ENCODE data around the gene SLC30A7. TPM values are rescaled to one million over a fixed set of nuclear protein-coding genes. Genes with fewer than 3 reads are reported as not detected.

Gene SLC30A7
- total RNA-seq, 1 experiment from 2014 or later: 31.4 TPM

DNA sequence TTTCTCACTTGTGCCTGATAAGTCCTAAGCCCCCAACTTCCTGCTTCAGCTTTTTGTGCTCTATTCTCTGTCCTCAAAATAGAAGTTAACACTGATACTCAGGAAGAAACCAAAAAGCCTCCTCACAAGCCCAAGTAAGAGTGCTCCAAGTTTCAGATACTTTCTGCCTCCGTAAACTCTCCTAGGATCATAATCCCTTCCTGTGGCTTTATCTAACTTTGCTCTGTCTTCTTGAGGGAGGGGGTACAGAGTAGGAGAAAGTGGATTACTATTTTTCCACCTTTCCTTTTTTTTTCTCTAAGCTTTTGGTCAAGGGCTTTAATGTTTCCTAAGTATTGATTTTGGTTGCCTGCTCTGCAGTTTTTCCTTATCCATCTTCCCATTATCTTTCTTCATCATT lies 75.1 kb downstream of the SLC30A7 start:
- H3K36me3 ChIP-seq (ENCODE audit: insufficient read depth, low read length, poor library complexity, severe bottlenecking): peaks cover 4% of the 10 kb centered on the region
- no peaks in the 10 kb centered on the region for H3K27me3 ChIP-seq (replicated peaks; ENCODE audit: insufficient read depth, low read depth, low read length, poor library complexity)
- no peaks in the 10 kb centered on the region for H3K9me3 ChIP-seq (ENCODE audit: low read depth, low read length, poor library complexity, severe bottlenecking)
- POLR2A ChIA-PET (ENCODE audit: low non-redundant PET): no interaction called here
- H3K4me1 ChIP-seq (ENCODE audit: insufficient read depth, low read length, poor library complexity, severe bottlenecking): peaks cover 11% of the 10 kb centered on the region
- no peak for DNase-seq (ENCODE audit: low spot score)
- BruUV-seq (replicated peaks): no TSS peak
- intact Hi-C loops (cut with micrococcal nuclease; ENCODE audit: unreplicated experiment): no loop called here
- CTCF ChIA-PET: no interaction called here
- H3K27ac ChIP-seq (ENCODE audit: low read depth, low read length, poor library complexity, severe bottlenecking): no peak overlapping the region
- no peak for TF ChIP-seq EZH2 (IDR thresholded peaks at IDR 0.05; ENCODE audit: borderline replicate concordance, low read depth, low read length, poor library complexity, severe bottlenecking)
- TF ChIP-seq, protein P1, sequence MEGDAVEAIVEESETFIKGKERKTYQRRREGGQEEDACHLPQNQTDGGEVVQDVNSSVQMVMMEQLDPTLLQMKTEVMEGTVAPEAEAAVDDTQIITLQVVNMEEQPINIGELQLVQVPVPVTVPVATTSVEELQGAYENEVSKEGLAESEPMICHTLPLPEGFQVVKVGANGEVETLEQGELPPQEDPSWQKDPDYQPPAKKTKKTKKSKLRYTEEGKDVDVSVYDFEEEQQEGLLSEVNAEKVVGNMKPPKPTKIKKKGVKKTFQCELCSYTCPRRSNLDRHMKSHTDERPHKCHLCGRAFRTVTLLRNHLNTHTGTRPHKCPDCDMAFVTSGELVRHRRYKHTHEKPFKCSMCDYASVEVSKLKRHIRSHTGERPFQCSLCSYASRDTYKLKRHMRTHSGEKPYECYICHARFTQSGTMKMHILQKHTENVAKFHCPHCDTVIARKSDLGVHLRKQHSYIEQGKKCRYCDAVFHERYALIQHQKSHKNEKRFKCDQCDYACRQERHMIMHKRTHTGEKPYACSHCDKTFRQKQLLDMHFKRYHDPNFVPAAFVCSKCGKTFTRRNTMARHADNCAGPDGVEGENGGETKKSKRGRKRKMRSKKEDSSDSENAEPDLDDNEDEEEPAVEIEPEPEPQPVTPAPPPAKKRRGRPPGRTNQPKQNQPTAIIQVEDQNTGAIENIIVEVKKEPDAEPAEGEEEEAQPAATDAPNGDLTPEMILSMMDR (conservative IDR thresholded peaks at IDR 0.05; ENCODE audit: low read depth, low read length): no peak
- H3K4me3 ChIP-seq (ENCODE audit: low read depth, low read length, poor library complexity, severe bottlenecking): no peak overlapping the region

DNA sequence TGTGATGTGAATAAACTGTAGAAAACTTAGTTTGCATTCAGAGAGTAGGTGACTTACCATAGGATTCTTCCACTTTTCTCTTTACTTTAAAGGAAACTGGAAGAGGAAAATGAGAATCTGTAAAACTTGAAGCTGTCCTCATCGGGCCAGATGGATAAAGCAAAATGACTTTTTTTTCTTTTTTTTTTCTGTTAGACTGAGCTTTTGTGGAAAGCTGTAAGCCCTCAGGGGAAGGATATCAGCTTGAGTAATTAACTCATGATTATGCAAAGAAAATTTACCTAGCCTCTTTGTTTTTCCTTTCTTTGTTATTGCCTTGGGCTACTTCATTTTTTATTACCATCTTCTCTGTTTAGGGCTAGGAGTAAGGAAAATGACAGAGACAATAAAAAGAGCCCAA lies 76.3 kb downstream of the SLC30A7 start:
- no TSS peak for BruUV-seq (replicated peaks)
- Histone ChIP-seq H3K4me3 (ENCODE audit: low read depth, low read length, poor library complexity, severe bottlenecking) (no peak overlapping the region), H3K27ac (ENCODE audit: low read depth, low read length, poor library complexity, severe bottlenecking) (no peak overlapping the region), H3K4me1 (ENCODE audit: insufficient read depth, low read length, poor library complexity, severe bottlenecking) (peaks cover 11% of the 10 kb centered on the region), H3K36me3 (ENCODE audit: insufficient read depth, low read length, poor library complexity, severe bottlenecking) (peaks cover 8% of the 10 kb centered on the region), H3K27me3 (replicated peaks; ENCODE audit: insufficient read depth, low read depth, low read length, poor library complexity) (no peaks in the 10 kb centered on the region), H3K9me3 (ENCODE audit: low read depth, low read length, poor library complexity, severe bottlenecking) (no peaks in the 10 kb centered on the region)
- no peak for TF ChIP-seq EZH2 (IDR thresholded peaks at IDR 0.05; ENCODE audit: borderline replicate concordance, low read depth, low read length, poor library complexity, severe bottlenecking)
- TF ChIP-seq, protein P1 (conservative IDR thresholded peaks at IDR 0.05; ENCODE audit: low read depth, low read length): no peak
- DNase-seq (ENCODE audit: low spot score): no peak
- intact Hi-C loops (cut with micrococcal nuclease; ENCODE audit: unreplicated experiment): no loop called here
- ChIA-PET POLR2A (ENCODE audit: low non-redundant PET) (no interaction called here), CTCF (no interaction called here)

- intact Hi-C loops (cut with micrococcal nuclease; ENCODE audit: unreplicated experiment): no loop called here
- POLR2A ChIA-PET (ENCODE audit: low non-redundant PET): no interaction called here
- TF ChIP-seq, protein P1 (conservative IDR thresholded peaks at IDR 0.05; ENCODE audit: low read depth, low read length): no peak
- no peak overlapping the region for H3K4me3 ChIP-seq (ENCODE audit: low read depth, low read length, poor library complexity, severe bottlenecking)
- no peaks in the 10 kb centered on the region for H3K9me3 ChIP-seq (ENCODE audit: low read depth, low read length, poor library complexity, severe bottlenecking)
- no peaks in the 10 kb centered on the region for H3K27me3 ChIP-seq (replicated peaks; ENCODE audit: insufficient read depth, low read depth, low read length, poor library complexity)
- peaks cover 9% of the 10 kb centered on the region for H3K36me3 ChIP-seq (ENCODE audit: insufficient read depth, low read length, poor library complexity, severe bottlenecking)
- CTCF ChIA-PET: no interaction called here
- BruUV-seq (replicated peaks): no TSS peak
- peaks cover 20% of the 10 kb centered on the region for H3K4me1 ChIP-seq (ENCODE audit: insufficient read depth, low read length, poor library complexity, severe bottlenecking)
- H3K27ac ChIP-seq (ENCODE audit: low read depth, low read length, poor library complexity, severe bottlenecking): no peak overlapping the region
- DNase-seq (ENCODE audit: low spot score): no peak
Measured at GRCh38 chr1:100976936-100977335, 81.0 kb downstream of the SLC30A7 start.
